MG63 (cell line): ENCODE data around the gene AP1M2. TPM values are rescaled to one million over a fixed set of nuclear protein-coding genes. Genes with fewer than 3 reads are reported as not detected.

Source experiments
- DNase-seq: peaks from one replicate; pipeline ENCODE4 v3.0.0-alpha.2; 2020
- H3K27me3 ChIP-seq: fragments of 250-450 bp; sonication (Bioruptor Pico); 2 replicates; pipeline ENCODE4 v1.5.1; 2020; ENCODE audit warnings: mild to moderate bottlenecking, moderate library complexity
- H3K36me3 ChIP-seq: fragments of 250-450 bp; sonication (Bioruptor Pico); 2 replicates; pipeline ENCODE4 v1.5.1; 2020; ENCODE audit warnings: mild to moderate bottlenecking, moderate library complexity
- H3K4me3 ChIP-seq: fragments of 250-450 bp; sonication (Bioruptor Pico); 2 replicates; pipeline ENCODE4 v1.5.1; 2020; ENCODE audit warnings: mild to moderate bottlenecking, moderate library complexity
- H3K9me3 ChIP-seq: fragments of 250-450 bp; sonication (Bioruptor Pico); 2 replicates; pipeline ENCODE4 v1.5.1; 2020; ENCODE audit warnings: mild to moderate bottlenecking, moderate library complexity
- total RNA-seq: library from RNA; depleted of rRNA; stranded (reverse); fragments of >200 nt; shearing (Covaris generic); gene quantifications from 2 replicates; pipeline ENCODE4 v1.2.3, GENCODE V29; 2014; ENCODE audit warnings: low replicate concordance; rRNA removed

AP1M2 gene
- 1.4 TPM in 1 of 2 replicates, not detected in the other for total RNA-seq

- peaks cover 23% of the 10 kb centered on the region for H3K27me3 ChIP-seq
- no peaks in the 10 kb centered on the region for H3K36me3 ChIP-seq
- no peak within 1 kb of the TSS for H3K4me3 ChIP-seq
- no peaks in the 10 kb centered on the region for H3K9me3 ChIP-seq
- DNase-seq, result no peak
Observed at GRCh38 chr19:10587022-10587838, at the start of gene AP1M2. AP1M2 (minus strand) TSS chr19:10587312; CDS start chr19:10587231, 81 bp downstream.

GRCh38 chr19:10636304-10636972, 49.3 kb upstream of the AP1M2 start:
- no peaks in the 10 kb centered on the region for H3K9me3 ChIP-seq
- H3K27me3 ChIP-seq, result no peaks in the 10 kb centered on the region
- DNase-seq, result no peak
- H3K36me3 ChIP-seq, result no peaks in the 10 kb centered on the region
- H3K4me3 ChIP-seq, result no peak overlapping the region

- Histone ChIP-seq H3K4me3 (no peak overlapping the region), H3K36me3 (no peaks in the 10 kb centered on the region), H3K9me3 (no peaks in the 10 kb centered on the region), H3K27me3 (no peaks in the 10 kb centered on the region)
- no peak for DNase-seq
Observed at GRCh38 chr19:10634963-10635362, 47.9 kb upstream of the AP1M2 start.

GRCh38 chr19:10634430-10634829, 47.3 kb upstream of the AP1M2 start:
- Histone ChIP-seq H3K27me3 (no peaks in the 10 kb centered on the region), H3K4me3 (no peak overlapping the region), H3K9me3 (no peaks in the 10 kb centered on the region), H3K36me3 (no peaks in the 10 kb centered on the region)
- DNase-seq, result no peak

- no peak for DNase-seq
- no peaks in the 10 kb centered on the region for H3K9me3 ChIP-seq
Observed at GRCh38 chr19:10631874-10632273, 44.8 kb upstream of the AP1M2 start.

GRCh38 chr19:10625762-10626138, 38.6 kb upstream of the AP1M2 start:
- H3K4me3 ChIP-seq, result peak overlapping the region; percentile 42
- DNase-seq, result no peak
- H3K27me3 ChIP-seq, result no peaks in the 10 kb centered on the region
- H3K36me3 ChIP-seq, result no peaks in the 10 kb centered on the region
- no peaks in the 10 kb centered on the region for H3K9me3 ChIP-seq

More at GRCh38 chr19:10631874-10632273, 44.8 kb upstream of the AP1M2 start:
- Histone ChIP-seq H3K27me3 (no peaks in the 10 kb centered on the region), H3K36me3 (no peaks in the 10 kb centered on the region), H3K4me3 (no peak overlapping the region)

GRCh38 chr19:10625003-10625761, 38.1 kb upstream of the AP1M2 start, which contains the start of gene SLC44A2:
SLC44A2 (plus strand) TSS chr19:10625553; CDS start chr19:10625634, 81 bp downstream.
- no peaks in the 10 kb centered on the region for H3K27me3 ChIP-seq
- no peaks in the 10 kb centered on the region for H3K9me3 ChIP-seq
- peak within 1 kb of the TSS; percentile 42 for H3K4me3 ChIP-seq
- H3K36me3 ChIP-seq, result no peaks in the 10 kb centered on the region
- peak; percentile 61 for DNase-seq

- no peaks in the 10 kb centered on the region for H3K27me3 ChIP-seq
- no peak for DNase-seq
- H3K36me3 ChIP-seq, result no peaks in the 10 kb centered on the region
- H3K9me3 ChIP-seq, result no peaks in the 10 kb centered on the region
- no peak overlapping the region for H3K4me3 ChIP-seq
Observed at GRCh38 chr19:10624585-10624984, 37.5 kb upstream of the AP1M2 start.

GRCh38 chr19:10621966-10622365, 34.9 kb upstream of the AP1M2 start:
- Histone ChIP-seq H3K4me3 (no peak overlapping the region), H3K36me3 (no peaks in the 10 kb centered on the region)
- no peak for DNase-seq

GRCh38 chr19:10620786-10621185, 33.7 kb upstream of the AP1M2 start:
- DNase-seq, result no peak

More at GRCh38 chr19:10621966-10622365, 34.9 kb upstream of the AP1M2 start:
- H3K27me3 ChIP-seq, result no peaks in the 10 kb centered on the region
- H3K9me3 ChIP-seq, result no peaks in the 10 kb centered on the region

GRCh38 chr19:10618846-10619245, 31.7 kb upstream of the AP1M2 start:
- no peak for DNase-seq
- no peaks in the 10 kb centered on the region for H3K36me3 ChIP-seq
- H3K4me3 ChIP-seq, result no peak overlapping the region
- no peaks in the 10 kb centered on the region for H3K27me3 ChIP-seq
- no peaks in the 10 kb centered on the region for H3K9me3 ChIP-seq

More at GRCh38 chr19:10620786-10621185, 33.7 kb upstream of the AP1M2 start:
- no peak overlapping the region for H3K4me3 ChIP-seq
- no peaks in the 10 kb centered on the region for H3K27me3 ChIP-seq
- no peaks in the 10 kb centered on the region for H3K36me3 ChIP-seq
- H3K9me3 ChIP-seq, result no peaks in the 10 kb centered on the region

GRCh38 chr19:10617409-10618121, 30.5 kb upstream of the AP1M2 start:
- H3K9me3 ChIP-seq, result no peaks in the 10 kb centered on the region
- DNase-seq, result no peak
- H3K4me3 ChIP-seq, result no peak overlapping the region
- H3K36me3 ChIP-seq, result no peaks in the 10 kb centered on the region
- H3K27me3 ChIP-seq, result no peaks in the 10 kb centered on the region

- no peaks in the 10 kb centered on the region for H3K27me3 ChIP-seq
- no peaks in the 10 kb centered on the region for H3K9me3 ChIP-seq
- no peaks in the 10 kb centered on the region for H3K36me3 ChIP-seq
- H3K4me3 ChIP-seq, result no peak overlapping the region
- no peak for DNase-seq
Observed at GRCh38 chr19:10615429-10616023, 28.4 kb upstream of the AP1M2 start.

GRCh38 chr19:10612499-10613119, 25.5 kb upstream of the AP1M2 start:
- H3K27me3 ChIP-seq, result no peaks in the 10 kb centered on the region
- H3K9me3 ChIP-seq, result no peaks in the 10 kb centered on the region
- no peak overlapping the region for H3K4me3 ChIP-seq
- H3K36me3 ChIP-seq, result no peaks in the 10 kb centered on the region
- DNase-seq, result no peak

- H3K4me3 ChIP-seq, result no peak overlapping the region
- DNase-seq, result no peak
- no peaks in the 10 kb centered on the region for H3K27me3 ChIP-seq
- H3K9me3 ChIP-seq, result no peaks in the 10 kb centered on the region
- no peaks in the 10 kb centered on the region for H3K36me3 ChIP-seq
Observed at GRCh38 chr19:10611907-10612306, 24.8 kb upstream of the AP1M2 start.
